ENCODE measurements around the gene NPRL2. TPM values are rescaled to one million over a fixed set of nuclear protein-coding genes. Genes with fewer than 3 reads are reported as not detected.
"Not testable (repeated sequence)": the region's sequence is repeated elsewhere in the genome, so short reads cannot be mapped to it uniquely, and the experiment has no call there.

NPRL2 gene
- total RNA-seq, 1 experiment from 2014 or later, result 20.6 TPM

DNA sequence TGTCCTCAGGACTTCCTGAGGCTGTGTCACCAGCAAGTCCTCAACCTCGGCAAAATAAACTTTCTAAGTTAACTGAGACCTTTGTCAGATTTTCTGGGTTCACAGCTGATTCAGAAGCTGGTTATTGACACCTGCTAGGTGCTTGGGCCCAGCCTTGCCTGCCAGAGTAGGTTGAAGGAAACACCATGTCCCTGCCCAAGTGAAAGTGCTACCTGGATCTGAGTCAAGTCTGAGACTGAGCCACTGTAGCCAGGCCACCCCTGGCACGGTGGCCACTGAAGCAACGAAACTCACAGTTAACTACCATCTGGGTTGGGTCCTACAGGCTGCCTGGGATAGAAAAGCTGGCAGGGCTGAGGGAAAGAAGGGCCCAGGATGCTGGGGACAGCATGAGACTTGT lies 36.2 kb downstream of the NPRL2 start:
- no peak for DNase-seq (ENCODE audit: low spot score)
- Mint-ChIP-seq H3K36me3 (peaks cover 47% of the 10 kb centered on the region), H3K4me3 (no peak overlapping the region), H3K27me3 (ENCODE audit: low read depth) (peaks cover 6% of the 10 kb centered on the region; the same call in 1 of the 2 replicates), H3K27ac (peak overlapping the region; percentile 45; the same call in 1 of the 2 replicates), H3K4me1 (peaks cover 5% of the 10 kb centered on the region; the same call in 1 of the 2 replicates), H3K9me3 (peaks cover 13% of the 10 kb centered on the region)
- TF ChIP-seq, protein P1, sequence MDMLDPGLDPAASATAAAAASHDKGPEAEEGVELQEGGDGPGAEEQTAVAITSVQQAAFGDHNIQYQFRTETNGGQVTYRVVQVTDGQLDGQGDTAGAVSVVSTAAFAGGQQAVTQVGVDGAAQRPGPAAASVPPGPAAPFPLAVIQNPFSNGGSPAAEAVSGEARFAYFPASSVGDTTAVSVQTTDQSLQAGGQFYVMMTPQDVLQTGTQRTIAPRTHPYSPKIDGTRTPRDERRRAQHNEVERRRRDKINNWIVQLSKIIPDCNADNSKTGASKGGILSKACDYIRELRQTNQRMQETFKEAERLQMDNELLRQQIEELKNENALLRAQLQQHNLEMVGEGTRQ (CRISPR knock-in tag; IDR thresholded peaks at IDR 0.05), result no peak
- TF ChIP-seq, protein P2, sequence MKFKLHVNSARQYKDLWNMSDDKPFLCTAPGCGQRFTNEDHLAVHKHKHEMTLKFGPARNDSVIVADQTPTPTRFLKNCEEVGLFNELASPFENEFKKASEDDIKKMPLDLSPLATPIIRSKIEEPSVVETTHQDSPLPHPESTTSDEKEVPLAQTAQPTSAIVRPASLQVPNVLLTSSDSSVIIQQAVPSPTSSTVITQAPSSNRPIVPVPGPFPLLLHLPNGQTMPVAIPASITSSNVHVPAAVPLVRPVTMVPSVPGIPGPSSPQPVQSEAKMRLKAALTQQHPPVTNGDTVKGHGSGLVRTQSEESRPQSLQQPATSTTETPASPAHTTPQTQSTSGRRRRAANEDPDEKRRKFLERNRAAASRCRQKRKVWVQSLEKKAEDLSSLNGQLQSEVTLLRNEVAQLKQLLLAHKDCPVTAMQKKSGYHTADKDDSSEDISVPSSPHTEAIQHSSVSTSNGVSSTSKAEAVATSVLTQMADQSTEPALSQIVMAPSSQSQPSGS (CRISPR knock-in tag; IDR thresholded peaks at IDR 0.05; ENCODE audit: borderline replicate concordance, low read depth), result no peak
- no peak for TF ChIP-seq KAT7 (CRISPR knock-in tag; IDR thresholded peaks at IDR 0.05; ENCODE audit: borderline replicate concordance)
- TF ChIP-seq NR2C2 (CRISPR knock-in tag; IDR thresholded peaks at IDR 0.05), result no peak
- TF ChIP-seq IRF2 (CRISPR knock-in tag; IDR thresholded peaks at IDR 0.05; ENCODE audit: borderline replicate concordance, low read depth), result no peak
- TF ChIP-seq, protein P3, sequence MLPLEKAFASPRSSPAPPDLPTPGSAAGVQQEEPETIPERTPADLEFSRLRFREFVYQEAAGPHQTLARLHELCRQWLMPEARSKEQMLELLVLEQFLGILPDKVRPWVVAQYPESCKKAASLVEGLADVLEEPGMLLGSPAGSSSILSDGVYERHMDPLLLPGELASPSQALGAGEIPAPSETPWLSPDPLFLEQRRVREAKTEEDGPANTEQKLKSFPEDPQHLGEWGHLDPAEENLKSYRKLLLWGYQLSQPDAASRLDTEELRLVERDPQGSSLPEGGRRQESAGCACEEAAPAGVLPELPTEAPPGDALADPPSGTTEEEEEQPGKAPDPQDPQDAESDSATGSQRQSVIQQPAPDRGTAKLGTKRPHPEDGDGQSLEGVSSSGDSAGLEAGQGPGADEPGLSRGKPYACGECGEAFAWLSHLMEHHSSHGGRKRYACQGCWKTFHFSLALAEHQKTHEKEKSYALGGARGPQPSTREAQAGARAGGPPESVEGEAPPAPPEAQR (CRISPR knock-in tag; IDR thresholded peaks at IDR 0.05), result no peak
- ChIA-PET POLR2A (interaction anchor here (0.6 kb wide), 1 partner anchor 22 kb away, joined by 3 read pairs; the partner anchor contains the start of gene IFRD2), CTCF (no interaction called here)
- no peak for ATAC-seq

- H3K27me3 Mint-ChIP-seq (ENCODE audit: low read depth), result peaks cover 16% of the 10 kb centered on the region; the same call in 1 of the 2 replicates
- H3K4me1 Mint-ChIP-seq; POLR2A ChIA-PET; CTCF ChIA-PET; DNase-seq (ENCODE audit: low spot score); H3K4me3 Mint-ChIP-seq; H3K27ac Mint-ChIP-seq; ATAC-seq: not testable (repeated sequence)
- H3K9me3 Mint-ChIP-seq, result peaks cover 13% of the 10 kb centered on the region
- peaks cover 42% of the 10 kb centered on the region for H3K36me3 Mint-ChIP-seq
Observed at GRCh38 chr3:50312041-50312440, 38.5 kb downstream of the NPRL2 start.

- Mint-ChIP-seq H3K4me1 (peaks cover 22% of the 10 kb centered on the region), H3K27me3 (ENCODE audit: low read depth) (peaks cover 11% of the 10 kb centered on the region), H3K27ac (no peak overlapping the region), H3K36me3 (peaks cover 18% of the 10 kb centered on the region), H3K4me3 (no peak overlapping the region), H3K9me3 (peaks cover 13% of the 10 kb centered on the region)
- ChIA-PET POLR2A (no interaction called here), CTCF (no interaction called here)
- DNase-seq (ENCODE audit: low spot score), result no peak
- no peak for ATAC-seq
- TF ChIP-seq, protein P4, sequence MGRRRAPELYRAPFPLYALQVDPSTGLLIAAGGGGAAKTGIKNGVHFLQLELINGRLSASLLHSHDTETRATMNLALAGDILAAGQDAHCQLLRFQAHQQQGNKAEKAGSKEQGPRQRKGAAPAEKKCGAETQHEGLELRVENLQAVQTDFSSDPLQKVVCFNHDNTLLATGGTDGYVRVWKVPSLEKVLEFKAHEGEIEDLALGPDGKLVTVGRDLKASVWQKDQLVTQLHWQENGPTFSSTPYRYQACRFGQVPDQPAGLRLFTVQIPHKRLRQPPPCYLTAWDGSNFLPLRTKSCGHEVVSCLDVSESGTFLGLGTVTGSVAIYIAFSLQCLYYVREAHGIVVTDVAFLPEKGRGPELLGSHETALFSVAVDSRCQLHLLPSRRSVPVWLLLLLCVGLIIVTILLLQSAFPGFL (CRISPR knock-in tag; IDR thresholded peaks at IDR 0.05; ENCODE audit: borderline replicate concordance), result no peak
- TF ChIP-seq ZBTB43 (CRISPR knock-in tag; IDR thresholded peaks at IDR 0.05) (no peak), ELF4 (CRISPR knock-in tag; IDR thresholded peaks at IDR 0.05; ENCODE audit: low read depth) (no peak), JUN (CRISPR knock-in tag; IDR thresholded peaks at IDR 0.05) (no peak), GABPB1 (CRISPR knock-in tag; IDR thresholded peaks at IDR 0.05) (no peak), HMGA2 (CRISPR knock-in tag; IDR thresholded peaks at IDR 0.05) (no peak), TEAD4 (CRISPR knock-in tag; IDR thresholded peaks at IDR 0.05) (no peak), CREB1 (CRISPR knock-in tag; IDR thresholded peaks at IDR 0.05) (no peak), OVOL2 (CRISPR knock-in tag; IDR thresholded peaks at IDR 0.05; ENCODE audit: borderline replicate concordance) (no peak), NFE2L1 (CRISPR knock-in tag; IDR thresholded peaks at IDR 0.05) (no peak), GTF2I (CRISPR knock-in tag; conservative IDR thresholded peaks at IDR 0.05) (no peak)
- TF ChIP-seq, protein P5, sequence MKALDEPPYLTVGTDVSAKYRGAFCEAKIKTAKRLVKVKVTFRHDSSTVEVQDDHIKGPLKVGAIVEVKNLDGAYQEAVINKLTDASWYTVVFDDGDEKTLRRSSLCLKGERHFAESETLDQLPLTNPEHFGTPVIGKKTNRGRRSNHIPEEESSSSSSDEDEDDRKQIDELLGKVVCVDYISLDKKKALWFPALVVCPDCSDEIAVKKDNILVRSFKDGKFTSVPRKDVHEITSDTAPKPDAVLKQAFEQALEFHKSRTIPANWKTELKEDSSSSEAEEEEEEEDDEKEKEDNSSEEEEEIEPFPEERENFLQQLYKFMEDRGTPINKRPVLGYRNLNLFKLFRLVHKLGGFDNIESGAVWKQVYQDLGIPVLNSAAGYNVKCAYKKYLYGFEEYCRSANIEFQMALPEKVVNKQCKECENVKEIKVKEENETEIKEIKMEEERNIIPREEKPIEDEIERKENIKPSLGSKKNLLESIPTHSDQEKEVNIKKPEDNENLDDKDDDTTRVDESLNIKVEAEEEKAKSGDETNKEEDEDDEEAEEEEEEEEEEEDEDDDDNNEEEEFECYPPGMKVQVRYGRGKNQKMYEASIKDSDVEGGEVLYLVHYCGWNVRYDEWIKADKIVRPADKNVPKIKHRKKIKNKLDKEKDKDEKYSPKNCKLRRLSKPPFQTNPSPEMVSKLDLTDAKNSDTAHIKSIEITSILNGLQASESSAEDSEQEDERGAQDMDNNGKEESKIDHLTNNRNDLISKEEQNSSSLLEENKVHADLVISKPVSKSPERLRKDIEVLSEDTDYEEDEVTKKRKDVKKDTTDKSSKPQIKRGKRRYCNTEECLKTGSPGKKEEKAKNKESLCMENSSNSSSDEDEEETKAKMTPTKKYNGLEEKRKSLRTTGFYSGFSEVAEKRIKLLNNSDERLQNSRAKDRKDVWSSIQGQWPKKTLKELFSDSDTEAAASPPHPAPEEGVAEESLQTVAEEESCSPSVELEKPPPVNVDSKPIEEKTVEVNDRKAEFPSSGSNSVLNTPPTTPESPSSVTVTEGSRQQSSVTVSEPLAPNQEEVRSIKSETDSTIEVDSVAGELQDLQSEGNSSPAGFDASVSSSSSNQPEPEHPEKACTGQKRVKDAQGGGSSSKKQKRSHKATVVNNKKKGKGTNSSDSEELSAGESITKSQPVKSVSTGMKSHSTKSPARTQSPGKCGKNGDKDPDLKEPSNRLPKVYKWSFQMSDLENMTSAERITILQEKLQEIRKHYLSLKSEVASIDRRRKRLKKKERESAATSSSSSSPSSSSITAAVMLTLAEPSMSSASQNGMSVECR (CRISPR knock-in tag; IDR thresholded peaks at IDR 0.05; ENCODE audit: borderline replicate concordance), result no peak
- TF ChIP-seq, protein P3 (CRISPR knock-in tag; IDR thresholded peaks at IDR 0.05), result no peak
- TF ChIP-seq, protein P6, sequence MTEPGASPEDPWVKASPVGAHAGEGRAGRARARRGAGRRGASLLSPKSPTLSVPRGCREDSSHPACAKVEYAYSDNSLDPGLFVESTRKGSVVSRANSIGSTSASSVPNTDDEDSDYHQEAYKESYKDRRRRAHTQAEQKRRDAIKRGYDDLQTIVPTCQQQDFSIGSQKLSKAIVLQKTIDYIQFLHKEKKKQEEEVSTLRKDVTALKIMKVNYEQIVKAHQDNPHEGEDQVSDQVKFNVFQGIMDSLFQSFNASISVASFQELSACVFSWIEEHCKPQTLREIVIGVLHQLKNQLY (CRISPR knock-in tag; IDR thresholded peaks at IDR 0.05), result no peak
Observed at GRCh38 chr3:50304601-50305000, 46.0 kb downstream of the NPRL2 start.

All from WTC11 (cell line).